Ascending aorta (tissue), 2 donors: ENCODE measurements around the gene PRDM5. TPM values are rescaled to one million over a fixed set of nuclear protein-coding genes. Genes with fewer than 3 reads are reported as not detected.
"Not testable (repeated sequence)": the region's sequence is repeated elsewhere in the genome, so short reads cannot be mapped to it uniquely, and the experiment has no call there.

Source experiments
- DNase-seq, 2 donors: peaks; one replicate each; pipeline ENCODE4 v3.0.0-alpha.2; 2019; ENCODE audit warnings: low spot score in 2 of 2
- H3K27ac ChIP-seq, 2 donors: fragments of 200-600 bp; sonication (generic); one replicate each; pipeline ENCODE4 v1.5.1; 2016 to 2017; ENCODE audit warnings: mild to moderate bottlenecking in 1 of 2
- H3K27me3 ChIP-seq: fragments of 200-600 bp; sonication (generic); one replicate; pipeline ENCODE4 v1.5.1; 2017
- H3K36me3 ChIP-seq, 2 donors: fragments of 200-600 bp; sonication (generic); one replicate each; pipeline ENCODE4 v1.5.1; 2016
- H3K4me1 ChIP-seq, 2 donors: fragments of 200-600 bp; sonication (generic); one replicate each; pipeline ENCODE4 v1.5.1; 2016 to 2017; ENCODE audit warnings: mild to moderate bottlenecking in 1 of 2
- H3K4me3 ChIP-seq, 2 donors: fragments of 200-600 bp; sonication (generic); one replicate each; pipeline ENCODE4 v1.5.1; 2016 to 2017; ENCODE audit warnings: mild to moderate bottlenecking in 1 of 2
- H3K9me3 ChIP-seq, 2 donors: fragments of 200-600 bp; sonication (generic); one replicate each; pipeline ENCODE4 v1.5.1; 2016
- CTCF ChIP-seq, 3 experiments: fragments of 200-600 bp in 2 of 3; fragments of 450-650 bp in 1 of 3; sonication (generic) in 2 of 3; IDR thresholded peaks; one replicate each; pipeline ENCODE4 v1.5.1; 2016 to 2019; ENCODE audit warnings: antibody characterized with exemption in 3 of 3, mild to moderate bottlenecking in 1 of 3, moderate library complexity in 1 of 3
- intact Hi-C: fragments of 100-400 bp; cut with DNase I; formaldehyde crosslinking; loops from one replicate; pipeline ENCODE4 v1.15.1; 2023
- total RNA-seq: library from RNA; depleted of rRNA; stranded (reverse); fragments of >200 nt; gene quantifications from one replicate; pipeline ENCODE4 v1.1.0, GENCODE V29; 2016

The PRDM5 gene
- total RNA-seq, 1 donor from 2014 or later, result 14.9 TPM

GRCh38 chr4:120749445-120750151 is 172.9 kb downstream of the PRDM5 start:
- Histone ChIP-seq H3K27ac (no peak overlapping the region), H3K4me1 (no peaks in the 10 kb centered on the region), H3K4me3 (no peak overlapping the region), H3K36me3 (peaks cover 0 to 3% of the 10 kb centered on the region in 2 donors), H3K9me3 (peaks cover 0 to 4% of the 10 kb centered on the region in 2 donors), H3K27me3 (no peaks in the 10 kb centered on the region)
- no peak for TF ChIP-seq CTCF (IDR thresholded peaks at IDR 0.05)
- intact Hi-C loops, result no loop called here
- no peak for DNase-seq

DNA sequence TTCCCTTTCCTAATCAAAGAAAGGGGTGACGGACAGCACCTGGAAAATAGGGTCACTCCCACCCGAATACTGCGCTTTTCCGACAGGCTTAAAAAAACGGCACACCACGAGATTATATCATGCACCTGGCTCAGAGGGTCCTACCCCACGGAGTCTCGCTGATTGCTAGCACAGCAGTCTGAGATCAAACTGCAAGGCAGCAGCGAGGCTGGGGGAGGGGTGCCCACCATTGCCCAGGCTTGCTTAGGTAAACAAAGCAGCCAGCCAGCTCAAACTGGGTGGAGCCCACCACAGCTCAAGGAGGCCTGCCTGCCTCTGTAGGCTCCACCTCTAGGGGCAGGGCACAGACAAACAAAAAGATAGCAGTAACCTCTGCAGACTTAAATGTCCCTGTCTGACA is 180.9 kb downstream of the PRDM5 start:
- DNase-seq, H3K27ac ChIP-seq, H3K9me3 ChIP-seq, H3K4me3 ChIP-seq, H3K4me1 ChIP-seq, H3K36me3 ChIP-seq, intact Hi-C loops, H3K27me3 ChIP-seq: not testable (repeated sequence)

- Histone ChIP-seq H3K9me3 (no peaks in the 10 kb centered on the region), H3K4me1 (no peaks in the 10 kb centered on the region), H3K27me3 (no peaks in the 10 kb centered on the region), H3K27ac (no peak overlapping the region), H3K4me3 (no peak overlapping the region), H3K36me3 (no peaks in the 10 kb centered on the region)
- intact Hi-C loops, result no loop called here
- TF ChIP-seq CTCF (IDR thresholded peaks at IDR 0.05), result no peak
- DNase-seq, result no peak
Observed at GRCh38 chr4:120736312-120736711, 186.2 kb downstream of the PRDM5 start.

DNA sequence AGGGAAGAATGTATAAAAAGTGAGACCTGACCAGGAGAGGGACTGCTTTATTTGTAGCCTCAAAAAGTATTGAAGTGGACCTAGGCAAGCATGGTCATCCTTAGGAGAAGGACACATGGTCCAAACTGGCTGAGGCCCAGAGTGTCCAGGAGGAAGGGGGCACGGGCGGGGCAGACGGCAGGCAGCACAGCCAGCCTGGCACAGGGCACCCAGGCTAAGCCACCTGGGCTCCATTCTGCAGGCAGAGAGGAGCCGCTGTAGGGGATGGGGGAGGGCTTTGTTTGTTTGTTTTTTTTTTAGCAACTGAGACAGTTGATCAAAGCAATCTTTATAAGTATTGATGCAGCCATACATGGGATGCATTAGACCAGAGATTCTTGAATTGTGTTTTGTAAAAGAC is 188.6 kb downstream of the PRDM5 start:
- H3K9me3 ChIP-seq, result no peaks in the 10 kb centered on the region
- intact Hi-C loops, result no loop called here

DNA sequence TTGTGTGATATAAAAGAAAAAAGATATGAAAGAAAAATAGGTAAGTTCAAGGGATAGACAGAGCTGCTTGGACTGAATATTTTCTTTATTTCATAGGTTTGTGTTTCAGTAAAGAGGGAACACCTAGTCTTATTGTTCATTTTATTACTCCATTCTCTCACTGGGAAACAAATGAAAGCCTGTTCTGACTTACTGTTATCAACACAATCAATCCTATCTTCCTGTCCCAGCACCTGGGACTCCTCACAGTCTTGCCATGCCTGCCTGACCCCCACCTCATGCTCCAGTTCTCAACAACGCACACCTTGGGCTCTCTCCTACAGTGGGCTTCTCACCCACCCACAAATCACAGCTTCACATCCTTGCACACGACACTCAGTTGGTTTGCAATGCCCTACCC is 189.5 kb downstream of the PRDM5 start:
- DNase-seq, result no peak
- Histone ChIP-seq H3K27ac (no peak overlapping the region), H3K27me3 (no peaks in the 10 kb centered on the region), H3K4me3 (no peak overlapping the region), H3K9me3 (no peaks in the 10 kb centered on the region), H3K36me3 (no peaks in the 10 kb centered on the region), H3K4me1 (no peaks in the 10 kb centered on the region)
- TF ChIP-seq CTCF (IDR thresholded peaks at IDR 0.05), result no peak
- intact Hi-C loops, result no loop called here

More for the DNA sequence above, 188.6 kb downstream of the PRDM5 start:
- no peak for DNase-seq
- Histone ChIP-seq H3K4me3 (no peak overlapping the region), H3K27me3 (no peaks in the 10 kb centered on the region), H3K27ac (no peak overlapping the region), H3K36me3 (no peaks in the 10 kb centered on the region), H3K4me1 (no peaks in the 10 kb centered on the region)
- no peak for TF ChIP-seq CTCF (IDR thresholded peaks at IDR 0.05)

DNA sequence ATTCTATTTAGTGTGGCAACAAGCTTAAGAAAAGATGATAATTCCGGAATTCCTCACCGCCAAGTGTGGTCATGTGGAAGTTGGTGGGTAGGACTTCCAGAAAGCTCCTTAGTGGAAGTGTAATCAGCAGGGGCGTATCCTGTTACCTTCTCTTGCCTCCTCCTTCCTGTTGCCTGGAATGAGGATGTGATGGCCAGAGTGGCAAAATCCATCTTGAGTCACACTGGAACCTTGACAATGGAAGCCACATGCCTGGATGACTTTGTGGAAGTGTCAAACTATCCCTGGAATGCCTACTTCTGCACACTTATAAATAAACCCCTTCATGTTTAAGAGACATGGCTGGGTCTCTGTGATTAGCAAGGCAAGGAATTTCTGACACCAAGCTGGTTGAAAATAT is 191.0 kb downstream of the PRDM5 start:
- no peak overlapping the region for H3K4me3 ChIP-seq
- TF ChIP-seq CTCF (IDR thresholded peaks at IDR 0.05), result no peak
- DNase-seq, result no peak
- intact Hi-C loops, result no loop called here
- H3K4me1 ChIP-seq, result no peaks in the 10 kb centered on the region
- H3K9me3 ChIP-seq, result no peaks in the 10 kb centered on the region
- no peak overlapping the region for H3K27ac ChIP-seq
- no peaks in the 10 kb centered on the region for H3K36me3 ChIP-seq
- H3K27me3 ChIP-seq, result no peaks in the 10 kb centered on the region
